Neural progenitor cell (in vitro differentiated cells): ENCODE data around the gene CTSO.

ENCODE experiments used
- CTCF ChIP-seq: fragments of 200-600 bp; sonication (generic); IDR thresholded peaks from 2 replicates; pipeline ENCODE4 v1.5.1; 2017; ENCODE audit warnings: antibody characterized with exemption, mild to moderate bottlenecking
- EZH2 ChIP-seq: fragments of 200-600 bp; sonication (generic); IDR thresholded peaks from 2 replicates; pipeline ENCODE4 v1.6.1; 2017; ENCODE audit warnings: antibody characterized with exemption, mild to moderate bottlenecking, moderate library complexity
- EZH2phosphoT487 ChIP-seq: fragments of 200-600 bp; sonication (generic); IDR thresholded peaks from 2 replicates; pipeline ENCODE4 v1.6.1; 2017; ENCODE audit warnings: antibody characterized with exemption

GRCh38 chr4:155901013-155901412, 52.7 kb downstream of the CTSO start:
- TF ChIP-seq CTCF (no peak), EZH2 (no peak), EZH2phosphoT487 (no peak)
